ENCODE measurements around the gene TACC2. TPM values are rescaled to one million over a fixed set of nuclear protein-coding genes. Genes with fewer than 3 reads are reported as not detected.
"Not testable (repeated sequence)": the region's sequence is repeated elsewhere in the genome, so short reads cannot be mapped to it uniquely, and the experiment has no call there.

Gene TACC2
- total RNA-seq, 3 donors from 2014 or later = 26.1 to 30.5 (median 28.5) TPM

DNA sequence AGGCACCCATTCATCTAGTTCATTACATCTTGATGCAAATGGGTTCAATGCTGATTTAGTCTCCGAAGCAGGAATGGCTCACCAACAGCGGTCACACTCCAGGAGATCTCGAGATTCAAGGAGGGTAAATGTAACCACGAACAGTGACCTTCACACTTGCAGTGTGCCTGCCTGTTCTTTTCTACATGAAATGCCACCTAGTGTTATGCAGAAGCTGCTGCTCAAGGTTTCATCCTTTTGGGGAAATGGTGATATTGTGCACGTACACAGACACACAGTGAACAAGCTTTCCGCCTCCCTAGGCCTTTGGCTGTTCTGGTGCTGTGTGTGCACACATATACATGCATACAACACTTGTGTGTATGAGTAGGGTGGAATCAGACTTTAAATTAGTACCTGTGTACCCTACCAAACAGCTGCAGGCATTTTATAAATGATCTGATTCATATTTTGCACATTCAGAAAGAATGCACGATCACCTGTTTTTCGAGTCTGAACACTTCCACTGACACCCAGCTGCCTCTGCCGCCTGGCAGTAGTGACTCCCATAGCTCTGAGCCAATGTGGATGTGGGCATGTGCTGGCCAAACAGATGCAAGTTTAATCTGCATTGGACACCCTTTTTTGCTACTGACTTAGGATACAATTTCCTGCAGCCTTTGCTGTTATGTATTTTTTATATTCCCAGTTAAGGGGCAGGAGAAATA lies 100.5 kb downstream of the TACC2 start:
- no peak overlapping the region for H3K4me3 ChIP-seq
- H3K9me3 ChIP-seq = no peaks in the 10 kb centered on the region
- intact Hi-C loops (cut with DNase I; ENCODE audit: low total_unique reads) = no loop called here
- TF ChIP-seq, protein P1, sequence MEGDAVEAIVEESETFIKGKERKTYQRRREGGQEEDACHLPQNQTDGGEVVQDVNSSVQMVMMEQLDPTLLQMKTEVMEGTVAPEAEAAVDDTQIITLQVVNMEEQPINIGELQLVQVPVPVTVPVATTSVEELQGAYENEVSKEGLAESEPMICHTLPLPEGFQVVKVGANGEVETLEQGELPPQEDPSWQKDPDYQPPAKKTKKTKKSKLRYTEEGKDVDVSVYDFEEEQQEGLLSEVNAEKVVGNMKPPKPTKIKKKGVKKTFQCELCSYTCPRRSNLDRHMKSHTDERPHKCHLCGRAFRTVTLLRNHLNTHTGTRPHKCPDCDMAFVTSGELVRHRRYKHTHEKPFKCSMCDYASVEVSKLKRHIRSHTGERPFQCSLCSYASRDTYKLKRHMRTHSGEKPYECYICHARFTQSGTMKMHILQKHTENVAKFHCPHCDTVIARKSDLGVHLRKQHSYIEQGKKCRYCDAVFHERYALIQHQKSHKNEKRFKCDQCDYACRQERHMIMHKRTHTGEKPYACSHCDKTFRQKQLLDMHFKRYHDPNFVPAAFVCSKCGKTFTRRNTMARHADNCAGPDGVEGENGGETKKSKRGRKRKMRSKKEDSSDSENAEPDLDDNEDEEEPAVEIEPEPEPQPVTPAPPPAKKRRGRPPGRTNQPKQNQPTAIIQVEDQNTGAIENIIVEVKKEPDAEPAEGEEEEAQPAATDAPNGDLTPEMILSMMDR (IDR thresholded peaks at IDR 0.05) = no peak
- no peak for TF ChIP-seq POLR2A (IDR thresholded peaks at IDR 0.05)
- DNase-seq (ENCODE audit: low spot score in 2 of 2) = no peak
- peaks cover 0 to 4% of the 10 kb centered on the region in 2 donors for H3K4me1 ChIP-seq
- peak overlapping the region in 1 of 2 donors; percentile 10 for H3K27ac ChIP-seq
- no peaks in the 10 kb centered on the region for H3K36me3 ChIP-seq
- no peaks in the 10 kb centered on the region for H3K27me3 ChIP-seq

DNA sequence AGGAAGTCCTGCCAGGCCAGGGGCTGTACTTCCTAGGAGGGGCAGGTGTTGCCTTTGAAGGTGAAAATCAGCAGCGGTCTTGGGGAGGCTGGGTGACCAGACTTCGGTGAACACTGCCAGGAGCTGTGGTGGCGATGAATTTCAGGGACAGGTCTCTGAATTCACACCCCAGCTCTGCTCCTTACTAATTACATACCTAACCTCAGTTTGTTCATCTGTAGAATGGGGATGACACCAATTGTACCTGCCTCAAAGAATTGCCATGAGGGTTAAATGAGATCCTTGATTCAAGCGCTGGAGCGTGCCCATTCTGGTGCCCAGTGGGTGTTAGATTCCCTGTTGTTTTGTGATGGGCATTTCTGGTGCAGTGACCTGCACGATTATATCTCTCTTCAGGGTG lies 102.8 kb downstream of the TACC2 start:
- TF ChIP-seq POLR2A (IDR thresholded peaks at IDR 0.05) = no peak
- intact Hi-C loops (cut with DNase I; ENCODE audit: low total_unique reads) = no loop called here
- no peaks in the 10 kb centered on the region for H3K36me3 ChIP-seq
- H3K27ac ChIP-seq = no peak overlapping the region
- no peaks in the 10 kb centered on the region for H3K27me3 ChIP-seq
- no peak overlapping the region for H3K4me3 ChIP-seq
- peaks cover 0 to 4% of the 10 kb centered on the region in 2 donors for H3K4me1 ChIP-seq
- no peaks in the 10 kb centered on the region for H3K9me3 ChIP-seq
- no peak for DNase-seq (ENCODE audit: low spot score in 2 of 2)

DNA sequence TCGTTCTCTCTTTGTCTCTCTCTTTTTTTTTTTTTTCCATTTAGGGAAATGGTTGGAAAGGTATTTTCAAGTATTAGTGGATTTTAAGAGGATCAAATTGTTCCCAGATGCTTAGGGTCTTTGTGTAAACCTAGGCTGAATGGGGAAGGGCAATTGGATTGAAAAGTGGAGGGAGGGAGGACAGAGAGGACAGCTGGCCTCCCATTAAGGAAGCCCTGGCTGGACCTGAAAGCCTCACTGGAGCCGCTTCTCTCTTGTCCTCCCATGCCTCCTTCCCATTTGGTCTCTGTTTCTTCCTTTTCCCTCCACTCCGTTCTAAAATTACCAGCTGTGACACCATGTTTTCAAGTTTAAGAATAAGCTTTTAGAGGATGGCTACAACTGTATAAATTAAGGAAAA lies 104.1 kb downstream of the TACC2 start:
- no peak overlapping the region for H3K4me3 ChIP-seq
- no peaks in the 10 kb centered on the region for H3K27me3 ChIP-seq
- no peak for DNase-seq (ENCODE audit: low spot score in 2 of 2)
- no peak overlapping the region for H3K27ac ChIP-seq
- H3K36me3 ChIP-seq = no peaks in the 10 kb centered on the region
- H3K4me1 ChIP-seq = peaks cover 0 to 4% of the 10 kb centered on the region in 2 donors
- intact Hi-C loops (cut with DNase I; ENCODE audit: low total_unique reads) = no loop called here
- no peaks in the 10 kb centered on the region for H3K9me3 ChIP-seq
- TF ChIP-seq, protein P1 (IDR thresholded peaks at IDR 0.05) = no peak
- no peak for TF ChIP-seq POLR2AphosphoS5 (IDR thresholded peaks at IDR 0.05)
- TF ChIP-seq POLR2A (IDR thresholded peaks at IDR 0.05) = no peak

DNA sequence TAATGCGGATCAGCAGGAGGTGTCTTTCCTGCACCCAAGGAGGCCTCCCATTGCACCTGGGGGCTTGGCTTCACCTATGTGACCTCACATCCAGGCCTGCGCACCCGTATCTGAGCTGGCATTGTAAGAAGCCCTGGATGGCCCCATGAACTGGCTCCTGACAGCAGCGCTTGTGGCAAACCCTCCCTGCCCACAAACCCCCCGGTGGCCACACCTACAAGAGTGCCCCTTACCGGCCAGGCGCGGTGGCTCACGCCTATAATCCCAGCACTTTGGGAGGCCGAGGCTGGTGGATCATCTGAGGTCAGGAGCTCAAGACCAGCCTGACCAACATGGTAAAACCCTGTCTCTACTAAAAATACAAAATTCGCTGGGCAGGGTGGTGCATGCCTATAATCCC lies 107.2 kb downstream of the TACC2 start:
- H3K27me3 ChIP-seq; intact Hi-C loops (cut with DNase I; ENCODE audit: low total_unique reads); H3K4me1 ChIP-seq; H3K36me3 ChIP-seq; H3K4me3 ChIP-seq; H3K9me3 ChIP-seq; H3K27ac ChIP-seq; DNase-seq (ENCODE audit: low spot score in 2 of 2): not testable (repeated sequence)

DNA sequence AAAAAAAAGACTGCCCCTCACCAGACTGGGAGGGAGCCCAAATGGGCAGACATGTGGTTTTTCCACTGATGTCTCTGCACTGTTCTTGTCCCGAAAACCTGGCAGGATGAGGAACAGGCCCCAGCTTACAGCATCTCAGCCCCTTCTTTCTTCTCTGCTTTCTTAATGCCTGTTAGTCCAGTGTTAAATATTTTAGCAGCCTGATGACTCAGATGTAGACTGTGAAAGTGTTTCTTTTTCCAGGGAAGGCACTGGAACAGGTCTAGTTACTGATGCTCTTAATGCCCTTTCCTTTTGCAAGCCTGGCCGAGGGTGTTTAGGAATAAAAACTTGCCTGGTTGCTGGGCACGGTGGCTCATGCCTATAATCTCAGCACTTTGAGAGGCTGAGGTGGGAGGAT lies 107.7 kb downstream of the TACC2 start:
- Histone ChIP-seq H3K27me3 (no peaks in the 10 kb centered on the region), H3K9me3 (no peaks in the 10 kb centered on the region), H3K27ac (no peak overlapping the region), H3K4me1 (no peaks in the 10 kb centered on the region), H3K36me3 (no peaks in the 10 kb centered on the region), H3K4me3 (no peak overlapping the region)
- no peak for TF ChIP-seq POLR2AphosphoS5 (IDR thresholded peaks at IDR 0.05)
- TF ChIP-seq, protein P1 (IDR thresholded peaks at IDR 0.05) = no peak
- TF ChIP-seq POLR2A (IDR thresholded peaks at IDR 0.05) = no peak
- intact Hi-C loops (cut with DNase I; ENCODE audit: low total_unique reads) = no loop called here
- DNase-seq (ENCODE audit: low spot score in 2 of 2) = no peak

DNA sequence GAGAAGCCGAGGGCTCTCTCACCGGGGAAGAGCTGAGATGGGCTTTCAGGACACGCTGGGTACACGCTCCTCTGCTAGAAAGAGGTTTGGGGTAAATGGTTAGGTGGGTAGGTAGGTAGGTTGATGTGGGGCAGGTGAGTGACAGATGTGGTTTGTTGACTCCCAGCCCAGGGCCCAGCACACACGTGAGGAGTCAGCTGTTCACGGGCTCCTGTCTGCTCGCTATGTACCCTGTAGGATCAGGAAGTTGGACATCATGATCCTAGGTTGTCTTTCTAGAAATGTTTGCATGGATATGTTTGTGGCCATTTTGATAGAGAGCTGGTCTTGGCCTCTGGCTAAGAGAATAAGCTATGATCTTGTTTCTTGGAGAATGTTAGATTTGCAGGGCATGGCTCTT lies 109.0 kb downstream of the TACC2 start:
- intact Hi-C loops (cut with DNase I; ENCODE audit: low total_unique reads) = no loop called here
- Histone ChIP-seq H3K4me3 (no peak overlapping the region), H3K9me3 (no peaks in the 10 kb centered on the region), H3K4me1 (no peaks in the 10 kb centered on the region), H3K27ac (no peak overlapping the region), H3K27me3 (no peaks in the 10 kb centered on the region), H3K36me3 (no peaks in the 10 kb centered on the region)
- DNase-seq (ENCODE audit: low spot score in 2 of 2) = no peak
- TF ChIP-seq POLR2AphosphoS5 (IDR thresholded peaks at IDR 0.05) (no peak), POLR2A (IDR thresholded peaks at IDR 0.05) (no peak)
- TF ChIP-seq, protein P1 (IDR thresholded peaks at IDR 0.05) = no peak
